ENCODE data around the gene PCDH9.

PCDH9 gene

DNA sequence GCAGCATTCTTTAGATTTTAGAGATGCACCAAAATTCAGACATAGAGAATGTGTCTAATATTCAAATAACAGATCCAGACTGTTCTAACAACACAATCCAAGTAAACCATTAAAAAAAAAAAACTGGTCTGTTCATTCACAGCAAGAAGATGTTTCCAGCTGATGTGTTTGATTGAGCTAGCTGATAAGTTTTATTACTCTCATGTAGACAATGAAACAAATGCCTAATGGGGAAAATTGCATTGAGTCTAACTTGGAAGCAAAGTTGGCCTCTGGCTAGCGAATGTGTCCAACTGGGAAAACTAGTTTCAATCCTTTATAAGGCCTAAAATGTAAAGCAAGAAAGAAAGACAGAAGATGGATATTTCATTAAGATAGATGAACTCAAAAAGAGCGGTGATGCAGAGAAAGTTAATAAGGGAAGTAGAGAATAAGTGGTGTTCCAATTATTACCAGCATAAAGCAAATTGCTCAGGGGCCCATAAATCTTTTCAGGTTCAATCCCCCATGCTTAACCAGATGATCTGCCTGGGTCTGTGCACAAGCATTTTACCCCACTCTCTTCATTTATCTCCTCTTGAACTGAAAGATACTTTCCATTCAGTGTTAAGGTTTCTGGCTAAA lies 54.2 kb downstream of the PCDH9 start:
- TF ChIP-seq JUND (IDR thresholded peaks at IDR 0.05; ENCODE audit: low read depth) = no peak
- in situ Hi-C loops (cut with HindIII; ENCODE audit: low pct_unique_long_range_greater_than_20kb, low sequenced_read_pairs) = no loop called here
- peak in 1 of 2 experiments; percentile 40 for DNase-seq (ENCODE audit: low read depth in 1 of 2, low spot score in 1 of 2)

GRCh38 chr13:67168384-67168783 lies 61.8 kb downstream of the PCDH9 start:
- no peak for TF ChIP-seq JUND (IDR thresholded peaks at IDR 0.05; ENCODE audit: low read depth)
- in situ Hi-C loops (cut with HindIII; ENCODE audit: low pct_unique_long_range_greater_than_20kb, low sequenced_read_pairs) = no loop called here
- no peak for DNase-seq (ENCODE audit: low read depth in 1 of 2, low spot score in 1 of 2)

DNA sequence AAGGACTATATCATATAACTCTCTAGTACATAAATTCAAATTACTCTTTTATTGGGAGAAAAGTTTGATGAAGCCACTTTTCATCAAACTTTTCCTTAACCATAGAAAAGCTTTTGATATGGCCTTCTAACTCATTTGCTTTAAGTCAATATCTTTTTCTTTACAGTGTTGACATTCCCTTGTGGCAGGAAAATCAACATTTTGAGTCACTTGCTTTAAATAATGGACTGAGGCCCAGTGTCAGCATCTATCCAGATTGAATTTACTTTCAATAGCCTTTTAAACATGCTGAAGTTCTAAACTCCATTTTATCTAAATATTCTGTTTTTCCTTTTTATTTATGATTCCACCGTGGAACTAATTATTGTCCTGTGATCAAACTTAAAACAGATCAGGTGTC lies 62.7 kb downstream of the PCDH9 start:
- DNase-seq (ENCODE audit: low read depth in 1 of 2, low spot score in 1 of 2) = no peak
- in situ Hi-C loops (cut with HindIII; ENCODE audit: low pct_unique_long_range_greater_than_20kb, low sequenced_read_pairs) = no loop called here
- TF ChIP-seq JUND (IDR thresholded peaks at IDR 0.05; ENCODE audit: low read depth) = no peak

- in situ Hi-C loops (cut with HindIII; ENCODE audit: low pct_unique_long_range_greater_than_20kb, low sequenced_read_pairs) = no loop called here
- DNase-seq (ENCODE audit: low read depth in 1 of 2, low spot score in 1 of 2) = no peak
- TF ChIP-seq JUND (IDR thresholded peaks at IDR 0.05; ENCODE audit: low read depth) = no peak
Observed at GRCh38 chr13:67161176-67161575, 69.0 kb downstream of the PCDH9 start.

DNA sequence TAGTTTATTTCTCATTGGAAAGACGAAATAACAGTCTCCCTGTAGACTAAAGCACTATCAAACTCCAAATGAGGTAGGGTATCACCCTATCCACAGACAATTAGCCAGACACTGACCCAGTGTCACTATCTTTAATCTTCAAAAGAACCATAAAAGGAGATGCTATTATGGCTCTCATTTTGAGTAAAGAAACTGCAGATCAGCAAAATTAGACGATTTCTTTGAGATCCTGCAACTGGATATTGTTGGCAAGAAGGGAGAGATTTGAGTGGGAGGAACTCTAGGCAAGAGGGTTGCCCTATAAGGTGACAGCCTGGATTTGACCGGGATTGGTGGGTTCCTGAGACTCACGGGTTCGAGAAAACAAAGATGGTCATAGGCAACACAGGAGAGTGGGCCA lies 71.2 kb downstream of the PCDH9 start:
- in situ Hi-C loops (cut with HindIII; ENCODE audit: low pct_unique_long_range_greater_than_20kb, low sequenced_read_pairs) = no loop called here
- no peak for TF ChIP-seq JUND (IDR thresholded peaks at IDR 0.05; ENCODE audit: low read depth)
- no peak for DNase-seq (ENCODE audit: low read depth in 1 of 2, low spot score in 1 of 2)

- no peak for TF ChIP-seq JUND (IDR thresholded peaks at IDR 0.05; ENCODE audit: low read depth)
- in situ Hi-C loops (cut with HindIII; ENCODE audit: low pct_unique_long_range_greater_than_20kb, low sequenced_read_pairs) = no loop called here
- no peak for DNase-seq (ENCODE audit: low read depth in 1 of 2, low spot score in 1 of 2)
Observed at GRCh38 chr13:67156723-67157060, 73.4 kb downstream of the PCDH9 start.

DNA sequence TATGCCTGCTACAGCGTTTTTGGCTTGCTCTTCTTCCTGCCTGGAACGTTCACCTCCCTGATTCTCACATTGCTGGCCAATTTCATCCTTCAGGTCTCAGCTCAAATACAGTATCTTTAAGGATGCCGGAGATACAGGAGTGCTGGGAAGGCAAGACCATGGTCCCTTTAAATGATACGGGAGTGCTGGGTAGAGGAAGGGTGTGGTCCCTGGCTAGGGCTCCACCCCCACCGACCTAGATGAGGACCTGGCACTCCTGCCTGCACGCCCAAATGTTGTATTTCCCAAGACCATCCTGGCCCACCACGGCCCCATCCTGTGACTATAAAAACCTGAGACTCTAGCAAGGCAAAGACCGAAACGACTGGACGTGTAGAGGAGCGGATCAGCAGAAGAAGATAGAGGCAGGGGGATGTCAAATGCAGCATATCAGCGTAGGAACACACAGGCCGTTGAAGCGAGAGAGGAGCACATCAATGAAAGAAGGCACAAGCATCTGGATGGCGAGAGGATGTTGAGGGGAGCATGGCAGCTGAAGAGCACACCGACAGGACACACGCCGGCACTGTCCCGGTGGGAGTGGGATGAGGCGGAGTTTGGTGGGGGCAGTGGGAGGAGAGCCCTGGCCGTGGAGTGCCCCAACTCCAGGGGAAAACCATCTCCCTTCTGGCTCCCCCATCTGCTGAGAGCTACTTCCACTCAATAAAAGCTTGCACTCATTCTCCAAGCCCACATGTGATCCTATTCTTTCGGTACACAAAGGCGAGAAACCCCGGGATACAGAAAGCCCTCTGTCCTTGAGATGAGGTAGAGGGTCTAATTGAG lies 74.0 kb downstream of the PCDH9 start:
- in situ Hi-C loops (cut with HindIII; ENCODE audit: low pct_unique_long_range_greater_than_20kb, low sequenced_read_pairs) = no loop called here
- no peak for DNase-seq (ENCODE audit: low read depth in 1 of 2, low spot score in 1 of 2)
- no peak for TF ChIP-seq JUND (IDR thresholded peaks at IDR 0.05; ENCODE audit: low read depth)

- DNase-seq (ENCODE audit: low read depth in 1 of 2, low spot score in 1 of 2) = no peak
- no peak for TF ChIP-seq JUND (IDR thresholded peaks at IDR 0.05; ENCODE audit: low read depth)
- in situ Hi-C loops (cut with HindIII; ENCODE audit: low pct_unique_long_range_greater_than_20kb, low sequenced_read_pairs) = no loop called here
Observed at GRCh38 chr13:67152085-67152484, 78.1 kb downstream of the PCDH9 start.

DNA sequence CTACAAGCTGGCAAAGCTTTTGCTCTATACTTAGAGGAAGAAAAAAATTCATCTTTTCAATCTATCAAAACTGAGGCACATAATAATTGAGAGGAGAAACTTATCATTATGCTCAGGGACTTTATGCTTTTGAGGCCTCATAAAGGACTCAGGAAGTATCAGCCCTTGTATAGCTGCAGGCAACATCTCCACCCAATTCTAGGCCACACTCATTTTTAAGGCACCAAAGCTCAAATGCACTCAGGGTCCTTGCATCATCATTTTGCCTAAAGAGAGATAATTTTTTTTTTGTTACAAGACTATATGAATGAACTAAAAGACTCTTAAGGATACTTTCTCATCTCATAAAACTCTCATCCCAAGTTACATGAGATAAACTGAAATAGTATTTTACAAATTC lies 78.5 kb downstream of the PCDH9 start:
- in situ Hi-C loops (cut with HindIII; ENCODE audit: low pct_unique_long_range_greater_than_20kb, low sequenced_read_pairs) = no loop called here
- TF ChIP-seq JUND (IDR thresholded peaks at IDR 0.05; ENCODE audit: low read depth) = no peak
- DNase-seq (ENCODE audit: low read depth in 1 of 2, low spot score in 1 of 2) = no peak

DNA sequence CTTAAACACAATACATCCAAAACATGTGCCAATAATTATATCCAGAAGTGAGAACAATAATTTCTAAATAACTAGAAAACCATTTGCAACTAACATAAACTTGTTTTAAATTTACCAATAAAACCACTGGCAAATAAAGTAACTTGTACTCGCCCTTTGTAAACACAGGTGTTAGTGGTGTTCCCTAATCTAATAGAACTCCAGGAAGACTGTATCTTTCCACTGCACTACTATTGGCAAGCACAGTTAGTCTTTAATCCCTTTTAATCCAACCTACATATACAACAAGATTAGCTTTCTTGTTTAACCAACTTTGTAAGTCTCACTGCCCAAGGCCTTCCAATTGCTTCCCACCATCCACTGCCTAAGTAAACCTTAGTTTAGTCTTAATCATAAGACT lies 79.5 kb downstream of the PCDH9 start:
- DNase-seq (ENCODE audit: low read depth in 1 of 2, low spot score in 1 of 2) = peak in 1 of 2 experiments; percentile 9
- in situ Hi-C loops (cut with HindIII; ENCODE audit: low pct_unique_long_range_greater_than_20kb, low sequenced_read_pairs) = no loop called here
- TF ChIP-seq JUND (IDR thresholded peaks at IDR 0.05; ENCODE audit: low read depth) = no peak

DNA sequence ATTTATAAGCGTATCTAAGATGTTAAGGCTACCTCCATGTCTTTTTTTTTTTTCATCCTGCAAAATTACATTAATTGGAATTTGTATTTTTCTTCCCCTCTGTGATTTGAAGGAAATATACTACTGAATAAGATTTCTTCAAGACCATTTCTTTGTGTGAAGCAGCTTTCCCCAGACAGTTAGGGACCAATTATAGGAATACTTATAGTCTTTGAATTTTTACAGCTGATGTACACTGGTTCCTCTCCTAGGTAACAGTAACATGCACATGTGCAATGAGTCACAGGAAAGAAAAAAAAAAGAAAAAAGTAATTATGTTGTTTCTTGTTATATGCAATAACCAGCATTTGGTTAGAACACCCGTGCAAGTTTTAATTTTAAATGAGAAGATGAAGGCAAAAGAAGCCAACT lies 82.0 kb downstream of the PCDH9 start:
- no peak for TF ChIP-seq JUND (IDR thresholded peaks at IDR 0.05; ENCODE audit: low read depth)
- no peak for DNase-seq (ENCODE audit: low read depth in 1 of 2, low spot score in 1 of 2)
- in situ Hi-C loops (cut with HindIII; ENCODE audit: low pct_unique_long_range_greater_than_20kb, low sequenced_read_pairs) = no loop called here

DNA sequence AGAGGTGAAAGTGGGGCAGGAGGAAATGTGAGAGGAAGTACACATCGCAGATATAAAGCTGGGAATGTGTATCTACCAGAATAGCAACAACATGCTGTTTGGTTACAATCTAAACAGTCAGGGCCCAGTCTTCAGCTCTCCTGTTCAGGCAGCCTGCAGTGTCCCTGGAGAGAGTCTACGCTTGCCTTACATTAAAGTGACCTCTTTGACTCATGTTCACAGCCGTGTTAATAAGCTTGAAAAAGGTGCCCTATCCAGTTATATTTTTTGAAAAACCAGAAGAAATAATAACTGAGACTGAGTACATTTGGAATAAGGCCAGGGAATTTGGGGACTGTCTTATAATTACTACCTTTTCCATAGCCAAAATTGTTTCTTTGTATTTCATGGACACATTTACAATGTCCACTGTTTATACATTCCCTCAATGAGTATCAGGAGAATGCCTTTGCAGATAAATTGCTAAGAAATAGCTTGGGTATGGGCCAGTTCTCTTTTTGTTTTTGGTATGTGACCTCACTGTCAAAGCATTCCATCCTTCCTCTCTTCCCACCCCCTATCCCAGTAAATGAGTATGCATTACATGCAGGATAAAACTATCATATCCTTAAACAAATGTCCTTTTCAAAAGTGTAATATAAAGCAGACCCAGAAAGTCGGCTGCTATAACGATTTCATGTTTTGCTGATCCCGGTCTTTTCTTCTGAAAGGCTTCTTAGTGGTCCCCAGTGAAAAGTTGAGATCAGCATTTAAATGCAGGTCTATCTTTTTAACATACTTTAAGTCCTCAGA lies 82.6 kb downstream of the PCDH9 start:
- in situ Hi-C loops (cut with HindIII; ENCODE audit: low pct_unique_long_range_greater_than_20kb, low sequenced_read_pairs) = no loop called here
- no peak for TF ChIP-seq JUND (IDR thresholded peaks at IDR 0.05; ENCODE audit: low read depth)
- no peak for DNase-seq (ENCODE audit: low read depth in 1 of 2, low spot score in 1 of 2)
